ENCODE results near the gene AP1S1.

Gene AP1S1

GRCh38 chr7:101210143-101210542, 55.9 kb downstream of the AP1S1 start:
- 96% methylated on average over 19 of the region's 19 CpGs for WGBS, 2 experiments
- no peaks in the 10 kb centered on the region for H3K36me3 ChIP-seq (ENCODE audit: control insufficient read depth, insufficient read depth, low read length)
- H3K27me3 ChIP-seq (ENCODE audit: control insufficient read depth, insufficient read depth, low read length, poor library complexity, severe bottlenecking) = no peaks in the 10 kb centered on the region
- H3K9me3 ChIP-seq (ENCODE audit: control insufficient read depth, low read length) = no peaks in the 10 kb centered on the region
- no peak overlapping the region for H3K27ac ChIP-seq (ENCODE audit: insufficient read depth, low read depth, low read length, poor library complexity, severe bottlenecking)
- no peaks in the 10 kb centered on the region for H3K4me1 ChIP-seq (ENCODE audit: control insufficient read depth, insufficient read depth, low read length)
- no peak overlapping the region for H3K4me3 ChIP-seq (ENCODE audit: insufficient read depth, low read depth, low read length)
